LNCaP clone FGC (cell line): Measurements from ENCODE around the gene KCNQ2.

ENCODE experiments used
- DNase-seq: peaks from one replicate; pipeline ENCODE4 v3.0.0-alpha.2; 2011; ENCODE audit warnings: low read depth
- H3K4me3 ChIP-seq: 2 replicates; pipeline ENCODE4 v1.5.1; 2011; ENCODE audit warnings: mild to moderate bottlenecking, low read depth, low read length, control low read depth
- CTCF ChIP-seq: IDR thresholded peaks from 2 replicates; pipeline ENCODE4 v1.5.1; 2012; ENCODE audit warnings: mild to moderate bottlenecking; ENCODE audit not compliant: control insufficient read depth, insufficient read depth; ENCODE audit errors: extremely low read depth

KCNQ2 gene

GRCh38 chr20:63361519-63362435 is 110.7 kb downstream of the KCNQ2 start:
- TF ChIP-seq CTCF = no peak
- H3K4me3 ChIP-seq = no peak overlapping the region
- DNase-seq = no peak

GRCh38 chr20:63360850-63361518 is 111.5 kb downstream of the KCNQ2 start, which contains the start of gene CHRNA4:
CHRNA4 (minus strand) TSS chr20:63361349; CDS start chr20:63361165, 184 bp downstream.
- no peak for TF ChIP-seq CTCF
- no peak for DNase-seq
- H3K4me3 ChIP-seq = no peak within 1 kb of the TSS

- no peak overlapping the region for H3K4me3 ChIP-seq
- TF ChIP-seq CTCF = no peak
- DNase-seq = no peak
Observed at GRCh38 chr20:63359937-63360849, 112.3 kb downstream of the KCNQ2 start.

- TF ChIP-seq CTCF = no peak
- DNase-seq = no peak
- H3K4me3 ChIP-seq = no peak overlapping the region
Observed at GRCh38 chr20:63359164-63359934, 113.1 kb downstream of the KCNQ2 start.

GRCh38 chr20:63357921-63358905 is 114.2 kb downstream of the KCNQ2 start:
- TF ChIP-seq CTCF = no peak
- DNase-seq = peak; percentile 28
- no peak overlapping the region for H3K4me3 ChIP-seq
